Keratinocyte (primary cell): Measurements from ENCODE around the gene SACS. TPM values are rescaled to one million over a fixed set of nuclear protein-coding genes. Genes with fewer than 3 reads are reported as not detected.

Experiments used
- DNase-seq: peaks from one replicate; pipeline ENCODE4 v3.0.0-alpha.2; 2011; ENCODE audit warnings: low read depth, missing footprints, low spot score
- FAIRE-seq: peaks from 2 replicates; lab custom pipeline; 2011; peaks lifted over from hg19 to GRCh38; lab: Jason Lieb, UNC
- H2AFZ ChIP-seq: 2 replicates; pipeline ENCODE4 v1.6.0; 2012; ENCODE audit warnings: low read length, control low read depth, inconsistent platforms; ENCODE audit not compliant: control insufficient read depth
- H3K27ac ChIP-seq: 2 replicates; pipeline ENCODE4 v1.5.1; 2011; ENCODE audit warnings: low read length; ENCODE audit not compliant: control insufficient read depth, insufficient read depth
- H3K27me3 ChIP-seq: 3 replicates; pipeline ENCODE4 v1.6.0; 2011; ENCODE audit warnings: low read length; ENCODE audit not compliant: control insufficient read depth, insufficient read depth; ENCODE audit errors: extremely low read depth
- H3K36me3 ChIP-seq, 2 experiments: 2 replicates in 1 of 2; 3 replicates in 1 of 2; pipeline ENCODE4 v1.5.1; 2011; ENCODE audit warnings: low read length in 2 of 2, mild to moderate bottlenecking in 1 of 2; ENCODE audit not compliant: control insufficient read depth in 2 of 2, insufficient read depth in 2 of 2; ENCODE audit errors: extremely low read depth in 1 of 2
- H3K4me1 ChIP-seq: 3 replicates; pipeline ENCODE4 v1.5.1; 2011; ENCODE audit warnings: low read length; ENCODE audit not compliant: control insufficient read depth, insufficient read depth; ENCODE audit errors: extremely low read depth
- H3K4me2 ChIP-seq: 3 replicates; pipeline ENCODE4 v1.6.0; 2011; ENCODE audit warnings: low read depth, low read length; ENCODE audit not compliant: control insufficient read depth, insufficient read depth; ENCODE audit errors: extremely low read depth
- H3K4me3 ChIP-seq, 3 experiments: fragments of 200-600 bp in 1 of 3; sonication (generic) in 1 of 3; 2 replicates in 2 of 3; 3 replicates in 1 of 3; pipeline ENCODE4 v1.5.1; 2011 to 2016; ENCODE audit warnings: low read length in 3 of 3, mild to moderate bottlenecking in 3 of 3, control low read depth in 2 of 3, inconsistent platforms in 1 of 3, low read depth in 1 of 3, mixed read lengths in 1 of 3, mixed run types in 1 of 3, moderate library complexity in 1 of 3; ENCODE audit not compliant: control insufficient read depth in 2 of 3, insufficient read depth in 2 of 3; ENCODE audit errors: extremely low read depth in 1 of 3
- H3K79me2 ChIP-seq: 2 replicates; pipeline ENCODE4 v1.6.0; 2012; ENCODE audit warnings: low read length; ENCODE audit not compliant: control insufficient read depth, insufficient read depth
- H3K9ac ChIP-seq: 3 replicates; pipeline ENCODE4 v1.6.0; 2011; ENCODE audit warnings: low read length; ENCODE audit not compliant: control insufficient read depth, insufficient read depth; ENCODE audit errors: extremely low read depth
- H3K9me1 ChIP-seq: 3 replicates; pipeline ENCODE4 v1.6.0; 2011; ENCODE audit warnings: low read length; ENCODE audit not compliant: control insufficient read depth, insufficient read depth; ENCODE audit errors: extremely low read depth
- H3K9me3 ChIP-seq: 2 replicates; pipeline ENCODE4 v1.5.1; 2012; ENCODE audit warnings: low read depth, low read length; ENCODE audit not compliant: control insufficient read depth
- H4K20me1 ChIP-seq: 3 replicates; pipeline ENCODE4 v1.6.0; 2011; ENCODE audit warnings: low read length; ENCODE audit not compliant: control insufficient read depth, insufficient read depth; ENCODE audit errors: extremely low read depth
- CTCF ChIP-seq, 3 experiments: IDR thresholded peaks in 1 of 3; conservative IDR thresholded peaks in 1 of 3; optimal IDR thresholded peaks in 1 of 3; 2 replicates in 2 of 3; 3 replicates in 1 of 3; pipeline versions ENCODE3 to v1.5.1; 2011; ENCODE audit warnings: low read length in 3 of 3, mild to moderate bottlenecking in 3 of 3, moderate library complexity in 2 of 3, control low read depth in 1 of 3, inconsistent platforms in 1 of 3; ENCODE audit not compliant: insufficient read depth in 2 of 3; ENCODE audit errors: extremely low read depth in 1 of 3
- EZH2 ChIP-seq: IDR thresholded peaks from one replicate; pipeline ENCODE4 v1.6.1; 2012; ENCODE audit warnings: inconsistent platforms, mild to moderate bottlenecking, low read length, moderate library complexity
- dilution Hi-C: fragments of 300-500 bp; cut with MboI; formaldehyde crosslinking; loops from one replicate; pipeline ENCODE4 v1.7.0; 2020; ENCODE audit warnings: low sequenced_read_pairs; ENCODE audit not compliant: extremely low pct_ligation_motif_present
- polyA plus RNA-seq, 5 experiments: library from polyadenylated mRNA; depleted of rRNA in 3 of 5; stranded (reverse) in 3 of 5; stranded (forward) in 1 of 5; unstranded in 1 of 5; fragments of >200 nt; gene quantifications; 1 replicate in 1 of 5; 2 replicates in 3 of 5; 3 replicates in 1 of 5; pipeline versions ENCODE4 v1.2.1 to v1.2.3, GENCODE V29; 2011 to 2012; ENCODE audit warnings: missing spikeins in 2 of 5, low read depth in 1 of 5, low replicate concordance in 1 of 5

The SACS gene
- polyA plus RNA-seq, 1 donor (not counting 4 experiments of a cell fraction or from before 2014, with no cell fraction given): 13.5 TPM

GRCh38 chr13:23477101-23477500 is 43.6 kb upstream of the SACS start:
- H3K4me3 ChIP-seq: no peak overlapping the region
- no peaks in the 10 kb centered on the region for H3K27me3 ChIP-seq
- DNase-seq (no peak), FAIRE-seq (no peak)
- dilution Hi-C loops: no loop called here
- TF ChIP-seq CTCF (optimal IDR thresholded peaks at IDR 0.05 in 1 of 3, IDR thresholded peaks at IDR 0.05 in 1 of 3, conservative IDR thresholded peaks at IDR 0.05 in 1 of 3; ENCODE audit: extremely low read depth in 1 of 3, insufficient read depth in 2 of 3, low read length in 3 of 3) (no peak), EZH2 (no peak)
- H3K4me1 ChIP-seq: no peaks in the 10 kb centered on the region
- no peak overlapping the region for H2AFZ ChIP-seq
- no peak overlapping the region for H3K4me2 ChIP-seq
- H3K9me1 ChIP-seq: no peaks in the 10 kb centered on the region
- no peak overlapping the region for H3K9ac ChIP-seq
- no peaks in the 10 kb centered on the region for H3K9me3 ChIP-seq
- H3K79me2 ChIP-seq: no peaks in the 10 kb centered on the region
- no peaks in the 10 kb centered on the region for H3K36me3 ChIP-seq
- no peaks in the 10 kb centered on the region for H4K20me1 ChIP-seq
- H3K27ac ChIP-seq: no peak overlapping the region

- H2AFZ ChIP-seq: no peak overlapping the region
- no peak overlapping the region for H3K27ac ChIP-seq
- no peaks in the 10 kb centered on the region for H3K4me1 ChIP-seq
- H3K4me3 ChIP-seq: no peak overlapping the region
- no peaks in the 10 kb centered on the region for H3K27me3 ChIP-seq
- DNase-seq (no peak), FAIRE-seq (no peak)
- H3K9me3 ChIP-seq: no peaks in the 10 kb centered on the region
- TF ChIP-seq CTCF (optimal IDR thresholded peaks at IDR 0.05 in 1 of 3, IDR thresholded peaks at IDR 0.05 in 1 of 3, conservative IDR thresholded peaks at IDR 0.05 in 1 of 3; ENCODE audit: extremely low read depth in 1 of 3, insufficient read depth in 2 of 3, low read length in 3 of 3) (no peak), EZH2 (no peak)
- no peak overlapping the region for H3K9ac ChIP-seq
- dilution Hi-C loops: no loop called here
- H4K20me1 ChIP-seq: no peaks in the 10 kb centered on the region
- H3K4me2 ChIP-seq: no peak overlapping the region
- no peaks in the 10 kb centered on the region for H3K9me1 ChIP-seq
- H3K79me2 ChIP-seq: no peaks in the 10 kb centered on the region
- no peaks in the 10 kb centered on the region for H3K36me3 ChIP-seq
Measured at GRCh38 chr13:23473221-23473620, 39.7 kb upstream of the SACS start.
